HG03175 (cell line): ENCODE results near the gene ROBO1.

ENCODE experiments used
- ATAC-seq: cut with Tn5 transposase; IDR thresholded peaks from one replicate; pipeline ENCODE4 v1.9.1; 2021; ENCODE audit warnings: mild to moderate bottlenecking, moderate library complexity; ENCODE audit not compliant: unreplicated experiment

ROBO1 gene

DNA sequence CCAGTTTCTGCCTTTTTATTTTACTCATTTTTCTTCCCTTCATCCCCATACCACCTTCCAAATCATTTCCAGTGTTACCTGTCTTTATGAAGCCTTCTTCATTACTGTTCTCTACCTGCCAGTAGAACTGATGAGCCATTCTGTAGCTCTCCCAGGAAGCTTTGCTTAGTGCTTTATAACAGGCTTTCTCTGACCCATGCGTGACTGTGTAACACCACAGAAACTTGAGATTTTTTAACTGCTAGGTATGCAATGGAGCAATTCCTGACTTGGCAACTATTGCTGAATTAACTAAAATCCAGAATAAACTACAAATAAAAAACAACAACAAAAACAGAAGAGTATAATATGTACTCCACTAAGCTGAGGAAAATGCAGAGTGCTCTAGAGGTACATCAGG is 289.2 kb downstream of the ROBO1 start:
- no peak for ATAC-seq

DNA sequence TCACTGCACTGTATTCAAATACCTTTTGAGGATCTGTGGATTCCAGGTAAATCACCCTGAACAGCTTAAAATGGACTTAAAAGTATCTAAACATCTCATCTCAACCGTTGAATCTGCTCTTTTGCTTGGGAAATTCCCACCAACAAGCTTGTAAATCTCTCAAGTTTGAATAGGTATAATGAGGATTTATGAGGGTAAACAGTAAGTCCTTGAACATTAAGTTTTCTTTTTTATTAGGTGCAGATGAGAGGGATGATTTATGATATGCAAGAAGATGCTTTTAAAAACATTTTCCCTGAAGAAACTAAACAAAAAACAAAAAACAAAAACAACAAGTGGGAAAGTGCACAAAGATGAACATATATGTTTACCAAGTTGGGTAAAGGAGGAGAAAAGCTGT is 290.6 kb downstream of the ROBO1 start:
- no peak for ATAC-seq

DNA sequence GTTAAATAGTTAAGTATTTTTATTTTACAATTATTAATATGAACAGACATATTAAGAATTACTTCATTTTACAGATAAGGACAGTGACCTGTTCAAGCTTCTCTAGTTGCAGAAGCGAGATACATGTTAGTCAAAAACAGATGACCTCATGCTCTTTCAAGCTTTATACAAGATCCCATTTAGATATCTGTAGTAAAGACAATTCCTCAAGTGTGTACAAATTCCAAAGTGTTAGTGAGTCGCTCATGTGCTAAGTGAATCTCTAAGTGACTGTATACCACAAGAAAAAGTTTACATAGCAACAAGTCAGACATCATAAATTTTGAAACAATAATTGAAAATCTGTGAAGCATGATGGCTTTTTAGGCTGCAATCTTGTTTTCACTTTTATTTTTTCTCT is 293.8 kb downstream of the ROBO1 start:
- no peak for ATAC-seq

DNA sequence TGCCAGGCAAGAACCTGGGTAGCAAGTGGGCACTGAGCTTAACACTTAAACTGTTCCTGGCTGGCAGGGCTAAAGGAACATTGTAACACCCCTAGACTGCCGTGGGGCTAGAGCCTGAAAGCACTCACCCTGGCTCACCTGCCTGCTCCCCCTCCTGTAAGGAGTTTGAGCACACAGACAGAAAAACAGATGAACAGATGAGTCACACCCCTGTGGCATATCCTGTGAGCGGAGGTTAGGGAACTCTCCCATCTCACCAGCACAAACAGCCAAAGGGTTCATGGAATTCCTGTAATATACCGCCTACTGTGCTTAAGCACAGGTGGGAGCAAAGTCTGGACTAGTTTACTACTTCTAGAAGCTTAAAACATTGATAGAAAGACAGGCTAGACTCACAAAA is 300.1 kb downstream of the ROBO1 start:
- ATAC-seq = no peak

DNA sequence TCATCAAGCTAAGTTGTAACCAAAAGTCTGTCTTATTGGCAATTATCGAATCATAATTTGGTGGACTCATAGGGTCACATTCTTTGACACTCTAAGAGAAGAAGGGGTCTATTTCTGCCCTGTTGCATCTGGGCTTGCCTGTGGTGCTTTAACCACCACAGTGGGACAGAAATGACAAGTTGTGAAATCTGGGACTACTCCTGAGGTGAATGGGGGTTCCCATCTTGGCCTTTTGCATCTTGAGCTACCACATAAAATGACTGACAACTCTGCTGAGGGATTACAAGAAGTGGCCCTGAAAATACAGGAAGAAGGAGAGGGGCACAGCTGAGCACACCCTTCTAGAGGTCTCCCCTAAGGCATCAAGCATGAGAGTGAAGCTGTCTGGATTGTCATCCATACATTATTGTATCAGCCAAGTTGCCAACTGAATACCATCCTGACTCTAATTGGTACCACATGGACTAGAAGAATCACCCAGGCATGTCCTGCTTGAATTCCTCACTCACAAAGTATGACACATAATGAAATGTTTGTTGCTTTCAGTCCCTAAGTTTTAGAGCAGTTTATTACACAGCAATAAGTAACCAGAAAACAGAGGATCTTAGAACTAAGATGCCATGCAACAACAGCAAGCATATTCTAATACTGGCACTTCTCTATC is 306.5 kb downstream of the ROBO1 start:
- no peak for ATAC-seq

DNA sequence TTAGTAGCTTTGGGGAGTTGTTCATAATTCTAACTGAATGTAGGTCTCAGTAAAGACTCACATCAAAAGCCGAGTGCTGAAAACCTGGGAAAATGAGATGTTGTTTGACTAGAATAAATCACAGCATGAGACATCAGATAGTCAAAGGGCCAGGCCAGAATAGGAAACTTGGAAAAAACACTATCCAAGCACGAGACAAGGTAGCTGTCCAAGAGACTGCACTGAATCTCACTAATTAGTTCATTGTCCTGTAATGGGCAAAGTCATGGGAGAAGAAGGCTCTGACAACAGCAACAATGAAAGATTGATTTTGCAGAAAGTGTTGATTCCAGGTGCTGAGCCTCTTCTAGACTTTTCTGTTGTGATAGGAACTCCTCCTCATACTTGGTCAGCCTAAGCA is 314.2 kb downstream of the ROBO1 start:
- ATAC-seq = no peak

DNA sequence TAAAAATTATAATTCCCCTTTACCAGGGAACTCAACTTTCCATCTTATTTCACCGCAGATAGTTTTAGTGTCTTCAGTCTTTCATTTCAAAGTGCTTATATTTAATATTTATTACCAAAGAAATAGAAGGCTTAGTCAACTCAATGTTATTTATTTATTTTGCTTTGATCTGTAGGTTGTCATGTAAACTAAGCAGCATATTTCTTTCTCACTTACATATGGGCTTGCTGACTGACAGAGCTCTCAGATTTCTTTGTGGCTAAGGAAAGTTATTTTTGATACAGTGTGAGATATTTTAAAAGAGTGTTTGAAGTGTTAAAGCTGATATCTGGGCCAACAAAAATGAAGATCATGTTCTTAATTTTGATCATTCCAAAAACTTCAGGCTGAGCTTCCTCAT is 331.4 kb downstream of the ROBO1 start:
- no peak for ATAC-seq

DNA sequence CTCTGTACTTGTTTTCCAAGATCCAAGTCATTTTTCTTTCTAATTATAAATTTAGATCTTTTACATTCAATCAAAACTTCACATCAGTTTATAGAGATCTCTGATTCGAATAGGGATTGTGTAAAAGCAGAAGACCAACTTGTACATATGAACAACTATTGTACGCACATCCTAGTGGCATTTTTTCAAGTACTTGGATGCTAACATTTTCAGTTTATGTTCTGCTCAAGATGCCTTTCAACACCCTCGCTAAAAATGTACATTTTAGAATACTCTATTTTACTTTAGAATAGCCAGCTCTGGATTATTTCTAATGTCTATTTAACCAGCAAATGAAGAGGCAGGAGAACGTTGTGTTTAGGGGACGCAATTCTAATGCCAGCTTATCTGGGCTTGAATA is 340.7 kb downstream of the ROBO1 start:
- ATAC-seq = no peak

DNA sequence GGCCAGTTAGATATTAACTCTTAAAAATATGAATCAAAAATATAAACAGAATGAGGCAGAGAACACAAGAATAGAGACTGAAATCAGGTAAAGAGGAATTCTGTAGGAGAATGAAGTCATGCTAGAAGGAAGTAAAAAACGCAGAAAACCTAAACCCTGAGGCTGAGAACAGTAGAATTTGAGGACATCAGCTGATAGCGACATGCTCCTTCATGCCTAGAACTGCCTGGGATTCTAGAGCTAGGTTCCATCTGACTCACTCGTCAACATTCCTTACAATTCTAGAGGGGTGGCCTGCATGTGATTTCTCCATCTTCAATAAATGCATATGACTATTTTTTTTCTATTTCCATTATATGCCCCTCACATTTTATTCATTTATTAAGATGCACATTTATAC is 343.0 kb downstream of the ROBO1 start:
- no peak for ATAC-seq

DNA sequence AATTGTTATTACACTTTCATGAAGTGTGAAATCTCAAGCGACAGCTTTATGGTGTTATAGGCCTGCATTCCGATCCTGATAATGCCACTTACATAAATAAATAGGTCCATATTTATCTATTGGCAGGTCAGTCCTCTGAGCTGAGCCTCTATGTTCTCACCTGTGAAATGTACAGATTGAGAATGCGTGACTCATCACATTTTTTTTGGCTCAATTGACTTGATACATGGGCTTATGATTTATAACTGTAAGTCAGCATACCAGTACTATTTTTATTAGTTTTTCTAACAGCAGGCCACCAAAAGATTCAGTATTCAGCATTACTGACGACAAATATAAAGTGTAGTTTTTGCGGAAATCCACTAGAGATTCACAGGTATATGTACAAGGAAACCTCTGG is 344.4 kb downstream of the ROBO1 start:
- ATAC-seq = no peak

DNA sequence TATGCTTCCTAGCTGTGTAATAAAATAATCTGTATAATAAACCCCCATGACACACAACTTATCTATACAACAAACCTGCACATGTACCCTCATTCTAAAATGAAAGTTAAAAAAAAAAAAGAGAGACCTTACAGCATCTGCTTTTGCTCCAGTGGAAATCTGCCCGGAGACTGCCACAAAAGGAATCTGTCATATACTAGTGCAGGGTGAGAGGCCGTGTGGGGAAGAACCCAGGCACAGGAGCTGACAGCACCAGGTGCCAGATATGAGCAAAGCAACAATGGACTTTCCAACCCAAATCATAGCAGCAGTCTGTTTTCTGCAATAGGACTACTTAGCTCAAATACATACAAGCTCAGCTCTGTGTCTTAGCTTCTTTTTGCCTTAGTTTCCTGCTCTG is 346.5 kb downstream of the ROBO1 start:
- no peak for ATAC-seq

DNA sequence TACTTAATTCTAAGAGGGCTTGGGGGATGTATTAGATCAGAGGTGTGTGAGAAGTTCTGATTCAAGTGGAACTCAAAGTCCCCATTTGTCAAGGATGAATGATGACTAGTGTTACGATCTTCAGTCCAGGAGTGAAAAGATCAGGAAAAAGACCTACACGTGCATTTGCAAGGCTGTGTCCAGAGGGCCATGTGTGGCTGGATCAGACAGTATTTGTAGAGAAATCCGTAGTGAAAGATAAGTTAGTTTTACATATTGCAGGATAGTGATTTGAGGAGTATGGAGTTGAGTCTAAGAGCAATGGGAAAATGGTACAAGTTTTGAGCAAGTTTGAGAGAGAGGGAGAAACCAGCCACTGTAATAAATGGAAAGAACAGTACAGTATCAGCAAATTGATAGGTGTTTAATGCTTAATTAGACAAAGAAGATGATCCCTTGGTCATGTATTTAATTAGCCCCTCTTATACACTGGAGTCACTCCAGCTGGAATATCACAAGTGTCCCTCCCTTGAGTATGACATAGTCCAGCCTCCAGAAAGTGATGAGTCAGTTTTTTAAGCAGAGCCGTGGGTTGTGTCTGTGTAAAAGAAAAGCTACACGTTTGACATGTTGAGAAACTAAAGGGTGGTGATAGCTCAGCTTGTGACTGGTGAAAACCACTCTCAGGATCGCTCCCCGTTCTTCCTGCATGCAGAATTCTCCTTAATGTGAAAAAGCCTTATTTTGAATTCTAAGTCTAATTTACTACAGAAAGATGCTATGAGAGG is 348.8 kb downstream of the ROBO1 start:
- no peak for ATAC-seq

DNA sequence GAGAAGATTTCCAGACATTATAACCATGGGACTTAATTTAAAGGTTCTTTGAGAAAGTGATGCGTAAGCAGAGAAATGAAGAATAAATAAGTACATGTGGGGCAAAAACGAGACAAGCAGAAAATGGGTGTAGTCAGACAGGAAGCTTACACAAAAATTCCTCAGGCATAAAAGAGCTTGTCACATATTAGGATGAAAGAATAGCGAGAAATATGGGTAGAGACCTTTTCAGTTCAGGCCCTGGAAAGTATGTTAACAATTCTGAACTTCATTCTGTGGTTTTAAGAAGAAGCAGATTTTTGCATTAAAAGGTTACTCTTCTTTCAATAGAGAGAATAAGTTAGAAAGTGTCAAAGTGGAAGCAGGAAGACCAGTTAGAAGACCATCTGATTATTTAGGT is 352.4 kb downstream of the ROBO1 start:
- no peak for ATAC-seq

DNA sequence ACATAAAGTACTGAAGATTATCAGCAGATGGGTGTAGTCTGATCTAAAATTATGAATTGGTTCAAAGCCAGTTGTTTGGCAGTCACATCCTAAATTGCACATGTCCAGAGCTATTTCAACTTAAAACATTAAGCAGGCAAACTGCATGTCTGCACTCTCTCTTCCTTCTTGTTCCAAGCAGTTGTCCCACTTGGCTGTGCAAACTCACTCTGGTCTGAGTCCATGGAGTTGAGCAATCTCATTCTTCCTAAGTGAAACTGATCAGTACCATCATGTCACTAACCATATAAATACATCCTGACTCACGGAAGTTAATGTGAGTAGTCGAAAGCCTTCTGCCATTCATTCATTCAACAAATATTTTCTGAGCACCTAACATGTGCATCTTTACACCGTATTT is 353.0 kb downstream of the ROBO1 start:
- no peak for ATAC-seq

DNA sequence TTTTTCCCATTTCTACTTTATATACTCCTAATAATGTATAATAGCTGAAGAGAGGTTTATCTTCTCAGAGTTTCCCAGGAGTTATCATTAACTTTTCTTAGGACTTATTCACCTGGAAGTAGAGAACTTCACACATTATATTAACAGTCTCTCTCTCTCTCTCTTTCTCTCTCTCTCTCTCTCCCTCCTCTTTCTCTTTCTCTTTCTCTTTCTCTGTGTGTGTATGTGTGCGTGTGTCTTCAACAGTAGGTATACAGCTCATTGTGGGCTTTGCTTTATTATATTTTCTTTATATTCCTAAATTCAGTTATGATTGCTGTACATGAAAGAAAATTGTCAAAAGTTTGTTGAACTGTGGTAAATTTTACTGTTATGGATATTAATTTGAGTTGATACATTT is 353.8 kb downstream of the ROBO1 start:
- ATAC-seq = no peak

DNA sequence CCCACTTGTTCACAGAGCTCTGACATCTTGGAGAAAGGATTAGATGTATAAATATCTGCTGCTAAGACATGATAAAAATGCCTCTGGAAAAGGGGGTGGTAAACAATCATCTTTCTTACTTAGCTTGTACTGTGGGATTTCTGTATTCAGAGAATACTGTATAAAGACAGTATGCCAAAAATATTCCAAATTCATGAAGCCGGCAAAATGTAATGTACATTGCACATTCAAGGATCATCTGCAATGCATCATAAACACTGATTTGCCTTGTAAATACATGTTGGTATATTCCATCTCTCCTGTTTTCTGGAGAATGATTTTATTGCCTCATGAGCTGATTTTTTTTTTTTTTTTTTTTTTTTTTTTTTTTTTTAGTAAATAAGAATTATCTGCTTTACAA is 355.3 kb downstream of the ROBO1 start:
- ATAC-seq = no peak

DNA sequence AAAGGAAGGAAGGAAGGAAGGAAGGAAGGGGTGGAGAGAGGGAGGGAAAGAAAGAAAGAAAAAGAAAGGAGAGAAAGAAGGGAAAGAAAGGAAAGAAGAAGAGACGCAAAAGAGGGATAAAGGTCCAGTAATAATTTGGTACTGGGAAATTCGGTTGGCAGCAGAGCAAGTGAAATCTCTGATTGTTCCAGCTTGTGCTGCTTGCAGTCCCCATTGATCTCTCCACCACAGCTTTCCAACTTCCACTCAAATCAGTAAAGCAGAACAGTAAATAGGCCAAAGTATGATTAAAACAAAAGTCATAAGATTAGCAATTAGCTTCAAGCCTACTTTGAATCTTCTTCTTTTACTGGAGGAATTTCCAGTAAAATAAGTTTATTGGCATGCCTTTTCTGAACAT is 357.2 kb downstream of the ROBO1 start:
- no peak for ATAC-seq

DNA sequence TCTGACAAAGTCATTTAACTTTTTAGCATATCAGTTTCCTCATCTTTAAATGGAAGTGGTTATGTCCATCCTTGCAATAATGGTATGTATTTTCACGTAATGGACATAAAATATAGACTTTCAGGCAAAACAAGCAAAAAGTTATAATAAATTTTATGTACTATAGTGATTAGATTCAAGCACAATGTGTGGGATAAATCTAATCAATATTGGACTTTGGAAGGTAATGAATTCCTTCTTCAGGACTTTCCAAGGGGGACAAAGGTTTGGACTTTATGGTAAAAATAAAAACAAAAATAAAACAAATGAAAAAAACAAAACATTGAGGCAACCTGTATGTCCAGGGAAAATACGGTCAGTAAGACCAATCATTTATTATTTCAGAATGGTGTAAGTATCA is 357.7 kb downstream of the ROBO1 start:
- no peak for ATAC-seq

DNA sequence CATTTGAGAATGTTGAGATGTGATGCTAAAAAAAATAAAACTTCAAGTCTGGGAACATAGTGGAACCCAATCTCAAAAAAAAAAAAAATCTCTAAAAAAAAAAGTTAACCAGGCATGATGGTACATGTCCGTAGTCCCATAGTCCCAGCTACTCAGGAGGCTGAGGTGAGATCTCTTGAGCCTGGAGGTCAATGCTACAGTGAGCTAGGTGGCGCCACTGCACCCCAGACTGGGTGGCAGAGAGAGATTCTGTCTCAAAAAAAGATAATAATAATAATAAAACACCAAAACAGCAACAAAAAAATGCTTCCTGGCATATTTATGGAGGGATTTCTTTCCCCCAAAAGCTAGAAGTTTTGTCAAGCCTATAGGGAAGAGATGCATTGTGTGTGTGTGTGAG is 361.6 kb downstream of the ROBO1 start:
- no peak for ATAC-seq

DNA sequence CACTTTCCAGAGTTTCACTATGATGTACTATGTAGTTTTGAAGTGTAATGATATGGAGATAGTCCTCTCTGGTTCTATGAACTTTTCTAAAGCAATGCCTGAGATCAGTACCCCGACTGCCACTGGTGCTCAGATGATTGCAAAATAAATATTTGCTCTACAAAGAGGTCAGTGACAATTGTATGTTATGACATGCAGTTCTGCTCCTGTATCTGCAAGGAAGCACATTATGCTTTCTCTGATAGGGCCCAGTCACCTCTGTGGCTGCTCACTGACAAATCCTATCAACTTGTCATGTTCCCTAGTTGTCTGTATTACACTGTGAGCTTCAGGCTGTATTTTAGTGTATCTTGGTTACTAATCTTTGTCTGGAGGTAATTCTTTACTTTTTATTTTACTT is 362.6 kb downstream of the ROBO1 start:
- ATAC-seq = no peak

DNA sequence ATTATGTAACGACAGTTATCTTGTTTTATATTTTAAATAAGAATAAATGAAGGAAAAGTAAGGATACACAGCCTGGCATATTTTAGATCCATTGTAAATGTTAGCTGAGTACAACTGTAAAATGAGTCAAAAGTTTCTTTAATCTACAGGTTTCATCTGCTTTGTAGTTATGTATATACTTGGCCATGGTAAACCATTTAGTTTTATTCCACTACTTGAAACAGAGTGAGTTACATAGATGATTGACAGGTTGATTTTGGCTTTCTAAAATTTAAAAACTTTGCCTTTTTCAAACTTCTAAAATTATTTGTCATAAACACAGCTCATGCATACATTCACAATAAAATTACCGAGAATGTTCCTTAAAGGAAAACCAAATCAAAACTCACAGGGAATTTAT is 371.2 kb downstream of the ROBO1 start:
- ATAC-seq = no peak

DNA sequence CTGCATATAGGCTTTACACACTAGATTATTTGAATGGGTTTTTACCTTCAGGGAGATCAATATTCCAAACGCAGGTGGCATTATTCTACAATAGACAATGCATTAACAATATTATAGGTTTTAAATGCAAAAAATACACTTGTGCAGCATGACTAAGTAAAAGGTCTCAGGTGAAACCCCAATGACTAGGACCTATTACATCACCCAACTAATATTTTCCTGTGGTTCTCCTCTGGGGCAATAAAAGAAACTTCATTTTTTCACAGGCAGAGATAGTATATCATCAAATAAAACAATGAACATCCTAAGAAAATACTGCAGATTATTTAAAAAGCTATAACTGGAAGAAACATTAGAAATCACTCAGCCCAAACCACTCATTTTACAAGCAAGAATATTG is 375.3 kb downstream of the ROBO1 start:
- no peak for ATAC-seq

DNA sequence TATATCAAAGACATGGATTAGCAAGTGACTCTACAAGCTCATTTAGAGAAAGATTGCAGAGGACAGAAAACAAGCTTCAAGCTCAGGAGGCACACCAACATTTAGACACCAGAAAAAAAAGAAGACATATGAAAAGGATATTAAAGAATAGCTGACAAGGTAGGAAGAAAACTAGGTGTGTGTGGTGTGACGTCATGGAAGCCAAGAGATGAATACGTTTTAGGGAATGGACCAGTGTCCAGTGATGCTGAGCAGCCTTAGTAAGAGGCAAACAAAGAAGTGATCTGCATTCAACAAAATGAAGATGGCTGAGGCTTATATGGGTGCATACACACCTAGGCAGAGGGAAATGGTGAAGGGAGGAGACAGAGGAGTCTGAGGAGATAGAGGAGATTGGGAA is 377.4 kb downstream of the ROBO1 start:
- no peak for ATAC-seq
